GM12878 (cell line): ENCODE data around the gene AJM1. TPM values are rescaled to one million over a fixed set of nuclear protein-coding genes. Genes with fewer than 3 reads are reported as not detected.

Experiments used
- ATAC-seq: fragments of 200-7000 bp; cut with Tn5 transposase; 3 replicates; pipeline ENCODE4 v1.9.1; 2020; ENCODE audit warnings: mild to moderate bottlenecking, moderate library complexity
- BruUV-seq: library from RNA; stranded (reverse); fragments of 400-500 nt; replicated peaks from 2 replicates; lab custom pipeline; 2021; lab: Mats Ljungman, UMichigan
- CTCF ChIA-PET: fragments of 300-600 bp; sonication (Branson Sonifier 250); formaldehyde crosslinking; extraction: SDS; loops from one replicate; lab custom pipeline; 2021; ENCODE audit warnings: inconsistent platforms; lab: Yijun Ruan, JAX
- POLR2A ChIA-PET: fragments of 350-600 bp; formaldehyde crosslinking; extraction: SDS; loops from one replicate; lab custom pipeline; 2021; ENCODE audit warnings: inconsistent platforms; lab: Charles Lee
- RAD21 ChIA-PET: fragments of 300-600 bp; sonication (Branson Sonifier 250); formaldehyde crosslinking; loops from one replicate; lab custom pipeline; 2023; ENCODE audit warnings: antibody characterized with exemption; ENCODE audit not compliant: unreplicated experiment; lab: Charles Lee
- SMC1A ChIA-PET: fragments of 300-600 bp; sonication (Branson Sonifier 250); formaldehyde crosslinking; loops from one replicate; lab custom pipeline; 2023; ENCODE audit not compliant: unreplicated experiment, uncharacterized antibody; lab: Charles Lee
- DNase-seq: peaks from one replicate; pipeline ENCODE4 v3.0.0-alpha.2; 2011; ENCODE audit warnings: low read depth, low spot score
- FAIRE-seq: peaks from 3 replicates; lab custom pipeline; 2011; peaks lifted over from hg19 to GRCh38; lab: Jason Lieb, UNC
- H2AFZ ChIP-seq: 2 replicates; pipeline ENCODE4 v1.6.0; 2011; ENCODE audit warnings: low read depth, low read length, control low read depth; ENCODE audit not compliant: control insufficient read depth
- H3K27ac ChIP-seq: 2 replicates; pipeline ENCODE4 v1.5.1; 2011; ENCODE audit warnings: control low read depth; ENCODE audit not compliant: control insufficient read depth, insufficient read depth
- H3K27me3 ChIP-seq, 2 experiments: replicated peaks in 1 of 2; 2 replicates each; pipeline versions ENCODE4 v1.6.0 to v1.6.1; 2011; ENCODE audit warnings: low read length in 1 of 2; ENCODE audit not compliant: control insufficient read depth in 2 of 2, insufficient read depth in 2 of 2
- H3K36me3 ChIP-seq, 2 experiments: 2 replicates each; pipeline ENCODE4 v1.5.1; 2011; ENCODE audit warnings: low read length in 1 of 2; ENCODE audit not compliant: control insufficient read depth in 2 of 2, insufficient read depth in 2 of 2
- H3K4me1 ChIP-seq: 2 replicates; pipeline ENCODE4 v1.6.1; 2011; ENCODE audit warnings: mild to moderate bottlenecking, low read length, moderate library complexity, mixed read lengths; ENCODE audit not compliant: control insufficient read depth, insufficient read depth
- H3K4me2 ChIP-seq: 2 replicates; pipeline ENCODE4 v1.6.0; 2011; ENCODE audit warnings: control low read depth; ENCODE audit not compliant: control insufficient read depth, insufficient read depth
- H3K4me3 ChIP-seq: fragments of 200-600 bp; sonication (generic); 2 replicates; pipeline ENCODE4 v1.5.1; 2016
- H3K79me2 ChIP-seq: 2 replicates; pipeline ENCODE4 v1.6.0; 2011; ENCODE audit warnings: low read length; ENCODE audit not compliant: control insufficient read depth, insufficient read depth
- H3K9ac ChIP-seq: 2 replicates; pipeline ENCODE4 v1.8.0; 2011; ENCODE audit warnings: low read length, control low read depth, mixed read lengths; ENCODE audit not compliant: control insufficient read depth, insufficient read depth
- H3K9me3 ChIP-seq: replicated peaks from 3 replicates; pipeline ENCODE4 v1.5.1; 2011; ENCODE audit warnings: mild to moderate bottlenecking, low read length; ENCODE audit not compliant: control insufficient read depth, insufficient read depth
- H4K20me1 ChIP-seq: 2 replicates; pipeline ENCODE4 v1.6.0; 2011; ENCODE audit not compliant: control insufficient read depth, insufficient read depth
- GABPA ChIP-seq: IDR thresholded peaks from 2 replicates; pipeline ENCODE4 v1.6.1; 2014; ENCODE audit warnings: antibody characterized with exemption, low read depth, mild to moderate bottlenecking, inconsistent platforms
- KDM1A ChIP-seq: fragments of 200-600 bp; sonication (generic); IDR thresholded peaks from 2 replicates; pipeline ENCODE4 v1.6.1; 2016; ENCODE audit warnings: borderline replicate concordance
- NR2F1 ChIP-seq: fragments of 450-650 bp; conservative IDR thresholded peaks from 2 replicates; pipeline ENCODE4 v1.6.1; 2017; ENCODE audit warnings: mild to moderate bottlenecking
- POLR2A ChIP-seq: IDR thresholded peaks from 2 replicates; pipeline ENCODE4 v1.6.1; 2011; ENCODE audit warnings: low read depth, mild to moderate bottlenecking, low read length
- RAD21 ChIP-seq: IDR thresholded peaks from 2 replicates; pipeline ENCODE4 v1.6.1; 2011; ENCODE audit warnings: mild to moderate bottlenecking, low read depth, low read length, moderate library complexity; ENCODE audit not compliant: insufficient read depth
- RUNX3 ChIP-seq: IDR thresholded peaks from 2 replicates; pipeline ENCODE4 v1.6.1; 2012; ENCODE audit warnings: low read length, inconsistent platforms
- SP1 ChIP-seq: IDR thresholded peaks from one replicate; pipeline ENCODE4 v1.6.1; 2011; ENCODE audit warnings: low read depth, low read length
- SPI1 ChIP-seq: IDR thresholded peaks from 2 replicates; pipeline ENCODE4 v1.6.1; 2011; ENCODE audit warnings: low read depth, mild to moderate bottlenecking, low read length, moderate library complexity, borderline replicate concordance; ENCODE audit not compliant: insufficient read depth
- WGBS: methylation state at CpG from one replicate; pipeline ENCODE4 v1.1.6; 2016; ENCODE audit warnings: low lambda C conversion rate; ENCODE audit not compliant: insufficient replicate concordance, insufficient coverage; ENCODE audit errors: missing lambda C conversion rate; 5-methylcytosine and 5-hydroxymethylcytosine counted together
- in situ Hi-C: fragments of 300-500 bp; cut with MboI; formaldehyde crosslinking; loops from 9 replicates; pipeline ENCODE4 v1.14.3; 2018; ENCODE audit warnings: mixed read lengths
- intact Hi-C: fragments of 100-400 bp; cut with micrococcal nuclease; formaldehyde crosslinking; loops from one replicate; pipeline ENCODE4 v1.14.2; 2022; ENCODE audit not compliant: unreplicated experiment
- polyA plus RNA-seq, 11 experiments: library from polyadenylated mRNA; depleted of rRNA in 4 of 11; unstranded in 6 of 11; stranded (reverse) in 5 of 11; fragments of >200 nt; fragmentation: Nextera tagmentation in 4 of 11; fragmentation: Illumina TruSeq in 1 of 11; extraction: Ambion mirVana in 4 of 11; extraction: Trizol in 1 of 11; gene quantifications; 1 replicate in 1 of 11; 2 replicates in 10 of 11; pipeline versions ENCODE4 v1.2.1 to v1.2.3, GENCODE V29; 2011 to 2016; ENCODE audit warnings: inconsistent platforms in 2 of 11, missing spikeins in 2 of 11, low read depth in 1 of 11
- total RNA-seq, 4 experiments: library from RNA; depleted of rRNA in 3 of 4; stranded (reverse); fragments of >200 nt in 3 of 4; fragmentation: Illumina TruSeq in 1 of 4; extraction: Trizol in 1 of 4; gene quantifications; 2 replicates each; pipeline versions ENCODE4 v1.2.1 to v1.2.3, GENCODE V29; 2013 to 2021
- TF ChIP-seq, protein P1 (sequence below): fragments of 150-350 bp; IDR thresholded peaks from 2 replicates; pipeline ENCODE4 v1.6.1; 2016; ENCODE audit warnings: low read depth, low read length
- TF ChIP-seq, protein P2 (sequence below), 3 experiments: IDR thresholded peaks in 2 of 3; conservative IDR thresholded peaks in 1 of 3; 2 replicates each; pipeline ENCODE4 v1.5.1; 2011; ENCODE audit warnings: low read depth in 3 of 3, low read length in 3 of 3, mild to moderate bottlenecking in 3 of 3, control low read depth in 2 of 3, moderate library complexity in 2 of 3, inconsistent platforms in 1 of 3, mixed read lengths in 1 of 3; ENCODE audit not compliant: control insufficient read depth in 2 of 3, insufficient read depth in 1 of 3; ENCODE audit errors: extremely low read depth in 1 of 3

Gene AJM1
- total and polyA plus RNA-seq, 10 of the 15 experiments (the other 5 are each of a cell fraction or from before 2014, with no cell fraction given): 0.06 to 2.5 (median 1.0) TPM; not detected in 2

DNA sequence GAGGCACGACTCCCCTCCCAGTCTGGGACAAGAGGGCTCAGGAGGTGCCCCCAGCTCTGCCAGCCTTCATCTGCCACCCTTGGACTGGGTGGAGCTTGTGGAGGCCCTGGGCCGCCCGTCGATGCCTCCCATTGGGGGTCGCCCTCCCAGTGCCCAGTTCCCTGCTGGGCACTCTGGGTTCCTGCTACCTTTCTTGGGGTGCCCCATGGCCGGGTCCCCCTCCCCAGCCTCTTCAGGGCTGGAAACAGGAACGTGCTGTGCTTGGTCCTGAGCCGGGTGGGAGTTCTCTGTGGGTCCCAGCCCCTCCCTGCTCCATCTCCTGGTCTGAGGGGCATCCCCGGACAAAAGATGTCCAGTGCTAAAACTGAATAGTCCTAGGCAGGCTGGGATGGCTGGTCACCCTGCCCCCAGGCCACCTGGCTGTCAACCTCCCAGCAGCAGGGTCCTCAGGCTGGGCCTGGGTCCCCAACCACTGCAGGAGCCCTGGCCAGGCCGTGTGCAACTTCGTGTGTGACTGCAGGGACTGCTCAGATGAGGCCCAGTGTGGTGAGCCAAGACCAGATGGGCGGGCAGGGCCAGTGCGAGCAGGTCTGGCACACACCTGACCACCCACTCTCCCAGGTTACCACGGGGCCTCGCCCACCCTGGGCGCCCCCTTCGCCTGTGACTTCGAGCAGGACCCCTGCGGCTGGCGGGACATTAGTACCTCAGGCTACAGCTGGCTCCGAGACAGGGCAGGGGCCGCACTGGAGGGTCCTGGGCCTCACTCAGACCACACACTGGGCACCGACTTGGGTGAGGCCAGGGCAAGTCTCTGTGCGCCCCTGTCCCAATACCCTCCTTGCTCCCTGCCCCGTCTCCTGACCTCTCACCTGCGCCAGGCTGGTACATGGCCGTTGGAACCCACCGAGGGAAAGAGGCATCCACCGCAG lies 10.7 kb downstream of the AJM1 start:
- no peak overlapping the region for H3K4me3 ChIP-seq
- peaks cover 10% of the 10 kb centered on the region; the same call in 1 of the 2 replicates for H3K79me2 ChIP-seq
- H3K27ac ChIP-seq: no peak overlapping the region
- H3K9ac ChIP-seq: no peak overlapping the region
- intact Hi-C loops (loop anchor here (5.0 kb wide), 1 partner anchor 89 kb away; the partner anchor contains the start of gene FBXW5), in situ Hi-C loops (no loop called here)
- no peaks in the 10 kb centered on the region for H3K9me3 ChIP-seq
- ATAC-seq (no peak), DNase-seq (no peak)
- SMC1A ChIA-PET: no interaction called here
- POLR2A ChIA-PET: no interaction called here
- RAD21 ChIA-PET: no interaction called here
- CTCF ChIA-PET: no interaction called here
- peak; percentile 34; the same call in 1 of the 2 replicates for TF ChIP-seq POLR2A
- TF ChIP-seq SPI1: no peak
- TF ChIP-seq GABPA: no peak
- TF ChIP-seq, all 136 proteins: peak for 1
- no TSS peak for BruUV-seq
- no peaks in the 10 kb centered on the region; the same call in 1 of the 2 replicates for H4K20me1 ChIP-seq
- H3K27me3 ChIP-seq: no peaks in the 10 kb centered on the region
- peaks cover 7% of the 10 kb centered on the region for H3K4me1 ChIP-seq
- no peak overlapping the region for H2AFZ ChIP-seq
- 77% methylated on average over 29 of the region's 29 CpGs for WGBS
- H3K36me3 ChIP-seq: peaks cover 4 to 8% of the 10 kb centered on the region in 2 experiments; a peak in 3 of 4 replicates
- FAIRE-seq: no peak
- no peak overlapping the region for H3K4me2 ChIP-seq

DNA sequence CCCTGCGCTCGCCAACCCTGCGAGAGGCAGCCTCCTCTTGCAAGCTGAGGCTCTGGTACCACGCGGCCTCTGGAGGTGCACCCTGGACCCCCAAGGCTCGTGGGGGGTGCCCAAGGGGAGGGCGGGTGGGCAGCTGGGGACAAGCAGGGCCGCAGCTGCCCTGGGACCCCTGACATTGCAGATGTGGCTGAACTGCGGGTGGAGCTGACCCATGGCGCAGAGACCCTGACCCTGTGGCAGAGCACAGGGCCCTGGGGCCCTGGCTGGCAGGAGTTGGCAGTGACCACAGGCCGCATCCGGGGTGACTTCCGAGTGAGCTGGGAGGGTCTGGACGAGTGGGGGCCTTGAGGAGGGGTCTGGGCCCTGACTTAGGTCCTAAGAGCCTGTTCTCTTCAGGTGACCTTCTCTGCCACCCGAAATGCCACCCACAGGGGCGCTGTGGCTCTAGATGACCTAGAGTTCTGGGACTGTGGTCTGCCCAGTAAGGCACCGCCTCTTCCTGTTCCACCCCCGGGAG lies 11.4 kb downstream of the AJM1 start:
- H3K9me3 ChIP-seq: no peaks in the 10 kb centered on the region
- intact Hi-C loops: loop anchor here (5.0 kb wide), 1 partner anchor 89 kb away; the partner anchor contains the start of gene FBXW5
- no peak overlapping the region for H3K9ac ChIP-seq
- peaks cover 7% of the 10 kb centered on the region for H3K4me1 ChIP-seq
- no peak overlapping the region for H3K4me3 ChIP-seq
- DNase-seq: no peak
- no peak overlapping the region for H3K27ac ChIP-seq
- RAD21 ChIA-PET: no interaction called here
- H3K36me3 ChIP-seq: peaks cover 4 to 8% of the 10 kb centered on the region in 2 experiments; a peak in 3 of 4 replicates
- POLR2A ChIA-PET: no interaction called here
- H3K4me2 ChIP-seq: no peak overlapping the region
- ATAC-seq: peak; percentile 20
- no peaks in the 10 kb centered on the region for H3K27me3 ChIP-seq
- SMC1A ChIA-PET: no interaction called here
- H2AFZ ChIP-seq: no peak overlapping the region
- H3K79me2 ChIP-seq: peaks cover 7% of the 10 kb centered on the region; the same call in 1 of the 2 replicates
- CTCF ChIA-PET: no interaction called here
- no peak for FAIRE-seq
- in situ Hi-C loops: no loop called here
- BruUV-seq: no TSS peak
- 66% methylated on average over 17 of the region's 18 CpGs for WGBS
- H4K20me1 ChIP-seq: no peaks in the 10 kb centered on the region; the same call in 1 of the 2 replicates
- TF ChIP-seq NR2F1 (0 out of 2 replicates have a peak, but pooled peaks have one; percentile 14), SP1 (no peak), RUNX3 (peak; percentile 27; the same call in 1 of the 2 replicates), RAD21 (0 out of 2 replicates have a peak, but pooled peaks have one; percentile 30), KDM1A (no peak)
- TF ChIP-seq, protein P1, sequence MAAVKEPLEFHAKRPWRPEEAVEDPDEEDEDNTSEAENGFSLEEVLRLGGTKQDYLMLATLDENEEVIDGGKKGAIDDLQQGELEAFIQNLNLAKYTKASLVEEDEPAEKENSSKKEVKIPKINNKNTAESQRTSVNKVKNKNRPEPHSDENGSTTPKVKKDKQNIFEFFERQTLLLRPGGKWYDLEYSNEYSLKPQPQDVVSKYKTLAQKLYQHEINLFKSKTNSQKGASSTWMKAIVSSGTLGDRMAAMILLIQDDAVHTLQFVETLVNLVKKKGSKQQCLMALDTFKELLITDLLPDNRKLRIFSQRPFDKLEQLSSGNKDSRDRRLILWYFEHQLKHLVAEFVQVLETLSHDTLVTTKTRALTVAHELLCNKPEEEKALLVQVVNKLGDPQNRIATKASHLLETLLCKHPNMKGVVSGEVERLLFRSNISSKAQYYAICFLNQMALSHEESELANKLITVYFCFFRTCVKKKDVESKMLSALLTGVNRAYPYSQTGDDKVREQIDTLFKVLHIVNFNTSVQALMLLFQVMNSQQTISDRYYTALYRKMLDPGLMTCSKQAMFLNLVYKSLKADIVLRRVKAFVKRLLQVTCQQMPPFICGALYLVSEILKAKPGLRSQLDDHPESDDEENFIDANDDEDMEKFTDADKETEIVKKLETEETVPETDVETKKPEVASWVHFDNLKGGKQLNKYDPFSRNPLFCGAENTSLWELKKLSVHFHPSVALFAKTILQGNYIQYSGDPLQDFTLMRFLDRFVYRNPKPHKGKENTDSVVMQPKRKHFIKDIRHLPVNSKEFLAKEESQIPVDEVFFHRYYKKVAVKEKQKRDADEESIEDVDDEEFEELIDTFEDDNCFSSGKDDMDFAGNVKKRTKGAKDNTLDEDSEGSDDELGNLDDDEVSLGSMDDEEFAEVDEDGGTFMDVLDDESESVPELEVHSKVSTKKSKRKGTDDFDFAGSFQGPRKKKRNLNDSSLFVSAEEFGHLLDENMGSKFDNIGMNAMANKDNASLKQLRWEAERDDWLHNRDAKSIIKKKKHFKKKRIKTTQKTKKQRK: no peak
- TF ChIP-seq, protein P2, sequence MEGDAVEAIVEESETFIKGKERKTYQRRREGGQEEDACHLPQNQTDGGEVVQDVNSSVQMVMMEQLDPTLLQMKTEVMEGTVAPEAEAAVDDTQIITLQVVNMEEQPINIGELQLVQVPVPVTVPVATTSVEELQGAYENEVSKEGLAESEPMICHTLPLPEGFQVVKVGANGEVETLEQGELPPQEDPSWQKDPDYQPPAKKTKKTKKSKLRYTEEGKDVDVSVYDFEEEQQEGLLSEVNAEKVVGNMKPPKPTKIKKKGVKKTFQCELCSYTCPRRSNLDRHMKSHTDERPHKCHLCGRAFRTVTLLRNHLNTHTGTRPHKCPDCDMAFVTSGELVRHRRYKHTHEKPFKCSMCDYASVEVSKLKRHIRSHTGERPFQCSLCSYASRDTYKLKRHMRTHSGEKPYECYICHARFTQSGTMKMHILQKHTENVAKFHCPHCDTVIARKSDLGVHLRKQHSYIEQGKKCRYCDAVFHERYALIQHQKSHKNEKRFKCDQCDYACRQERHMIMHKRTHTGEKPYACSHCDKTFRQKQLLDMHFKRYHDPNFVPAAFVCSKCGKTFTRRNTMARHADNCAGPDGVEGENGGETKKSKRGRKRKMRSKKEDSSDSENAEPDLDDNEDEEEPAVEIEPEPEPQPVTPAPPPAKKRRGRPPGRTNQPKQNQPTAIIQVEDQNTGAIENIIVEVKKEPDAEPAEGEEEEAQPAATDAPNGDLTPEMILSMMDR (IDR thresholded peaks at IDR 0.05 in 2 of 3, conservative IDR thresholded peaks at IDR 0.05 in 1 of 3; ENCODE audit: control insufficient read depth in 2 of 3, extremely low read depth in 1 of 3, insufficient read depth in 1 of 3, low read depth in 3 of 3, low read length in 3 of 3): peak; percentile 24 to 42 (median 42); a peak in 4 of 6 replicates
